GM18951 (cell line): ENCODE results near the gene RAB34.

ENCODE experiments used
- POLR2A ChIP-seq: IDR thresholded peaks from 4 replicates; pipeline ENCODE4 v1.6.1; 2011; ENCODE audit warnings: mild to moderate bottlenecking; ENCODE audit not compliant: insufficient read length, insufficient read depth; ENCODE audit errors: extremely low read depth
- in situ Hi-C: fragments of 300-500 bp; cut with MboI; formaldehyde crosslinking; loops from one replicate; pipeline ENCODE4 v1.12.0; 2022; ENCODE audit warnings: low sequenced_read_pairs, mixed read lengths, inconsistent platforms; ENCODE audit not compliant: unreplicated experiment

RAB34 gene

DNA sequence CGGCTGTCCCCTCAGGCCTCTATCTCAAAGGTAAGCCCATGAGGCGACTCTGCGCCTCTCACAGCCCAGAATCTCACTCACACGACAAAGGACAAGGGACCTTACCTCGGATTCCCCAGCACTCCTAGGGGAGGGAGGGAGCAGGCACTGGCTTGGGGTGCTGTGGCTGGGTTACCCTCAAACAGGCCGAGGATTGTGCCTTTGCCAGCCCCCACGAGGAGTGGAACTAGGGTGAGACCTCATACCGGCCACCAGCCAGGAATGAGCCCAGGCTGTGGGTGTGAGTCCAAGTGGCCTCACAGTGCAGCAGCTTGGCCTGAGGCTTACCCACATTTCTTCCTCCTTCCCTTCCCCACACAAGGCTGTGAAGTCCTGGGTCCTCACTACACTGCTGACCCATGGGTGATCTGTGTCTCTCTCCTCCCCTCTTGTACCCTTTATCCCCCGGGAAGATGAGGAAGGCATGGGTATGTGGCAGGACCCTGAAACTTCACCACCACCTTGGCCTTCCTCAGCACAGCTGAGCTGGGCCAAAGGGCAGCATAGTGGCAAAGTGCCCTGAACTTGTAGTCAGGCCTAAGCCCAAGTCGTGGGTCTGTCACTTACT, 11.8 kb downstream of the RAB34 start:
- no peak for TF ChIP-seq POLR2A
- in situ Hi-C loops, result no loop called here

DNA sequence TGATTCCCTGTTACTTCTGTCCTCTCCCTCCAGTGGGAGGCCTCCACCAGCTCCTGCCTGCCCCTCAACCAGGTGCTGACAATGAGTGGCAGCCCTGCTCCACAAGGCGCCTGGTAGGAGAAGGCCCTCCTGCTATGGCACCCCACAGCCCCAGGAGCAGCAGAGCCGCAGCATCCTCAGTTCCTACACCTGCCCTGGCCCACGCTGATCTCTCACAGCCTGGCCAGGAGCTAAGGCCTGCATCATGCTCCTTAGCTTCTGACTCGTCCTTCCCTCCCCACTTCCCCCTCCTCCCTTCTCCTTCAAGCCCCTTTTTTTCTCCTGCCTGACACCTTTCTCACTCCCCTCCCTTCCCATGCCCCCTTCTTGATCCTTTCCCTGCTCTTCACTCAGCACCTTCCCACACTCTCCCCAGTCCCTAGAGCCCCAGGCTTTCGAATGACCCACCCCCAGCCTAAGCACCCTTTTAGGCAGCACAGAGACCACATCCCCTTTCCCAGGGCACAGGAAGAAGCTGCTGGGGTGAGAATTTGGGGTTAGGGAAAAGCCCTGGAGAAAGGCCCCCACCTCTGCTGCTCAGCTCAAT, 12.5 kb downstream of the RAB34 start:
- no peak for TF ChIP-seq POLR2A

DNA sequence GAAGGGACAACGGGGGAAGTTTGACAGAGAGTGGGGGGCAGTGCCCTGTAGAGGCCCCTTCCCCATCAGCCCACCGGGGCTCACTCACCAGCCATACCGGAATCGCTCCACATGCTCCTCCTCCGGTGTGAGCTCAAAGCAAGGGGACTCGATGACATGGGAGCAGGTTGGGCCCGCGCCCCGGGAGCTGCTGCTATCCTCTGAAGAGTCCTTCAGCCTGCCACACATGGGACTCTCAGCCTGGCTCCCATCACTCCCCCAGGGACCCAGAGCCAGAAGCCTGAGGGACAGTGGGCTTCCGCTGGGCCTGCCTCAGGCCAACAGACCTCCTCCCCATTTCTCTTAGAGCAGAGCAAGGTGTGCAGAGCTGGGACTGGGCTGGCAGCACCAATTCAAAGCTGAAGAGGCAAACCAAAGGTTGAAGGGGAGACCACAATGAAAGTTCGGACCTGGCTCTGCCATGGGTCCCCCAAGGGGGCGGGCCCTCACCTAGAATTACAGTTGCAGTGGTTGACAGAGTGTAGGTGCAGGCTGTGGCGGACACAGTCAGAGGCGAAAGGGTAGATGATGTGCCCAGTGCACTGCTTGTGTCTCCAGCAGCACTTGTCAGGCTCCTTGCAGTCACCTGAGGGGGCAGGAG, 13.3 kb downstream of the RAB34 start:
- TF ChIP-seq POLR2A, result no peak
- in situ Hi-C loops, result no loop called here

More for the DNA sequence above, 12.5 kb downstream of the RAB34 start:
- in situ Hi-C loops, result no loop called here

DNA sequence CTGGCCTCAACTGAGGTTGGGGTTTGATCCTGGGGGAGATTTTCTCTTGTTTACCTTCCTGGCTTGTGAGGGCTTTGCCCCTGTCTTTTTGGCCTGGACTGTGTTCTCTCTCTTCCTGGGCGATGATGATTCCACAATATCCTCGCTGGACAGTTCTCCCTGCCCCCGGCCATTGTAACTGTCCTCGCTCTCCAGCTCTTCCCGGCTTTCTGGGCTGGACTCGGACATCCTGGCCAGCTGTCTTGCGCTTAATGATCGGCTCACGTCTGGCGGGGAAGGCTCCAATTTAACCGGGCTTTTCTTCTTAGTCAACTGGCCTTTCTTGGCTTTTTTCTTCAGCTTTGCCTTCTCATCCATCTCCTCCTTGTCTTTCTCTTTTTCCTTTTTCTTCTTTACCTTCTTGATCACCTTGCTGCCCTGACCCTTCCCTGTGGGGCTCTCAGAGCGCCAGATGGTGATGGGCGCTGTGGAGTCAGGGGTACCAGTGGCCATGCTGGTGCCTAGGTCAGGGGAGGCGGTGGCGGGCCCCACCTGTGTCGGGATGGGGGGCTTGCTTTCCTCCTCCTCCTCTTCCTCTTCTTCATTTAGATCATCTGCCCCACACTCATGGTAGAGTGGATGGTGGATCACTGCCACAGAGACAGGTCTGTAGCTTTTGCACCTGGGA, 14.0 kb downstream of the RAB34 start:
- in situ Hi-C loops, result no loop called here
- no peak for TF ChIP-seq POLR2A

DNA sequence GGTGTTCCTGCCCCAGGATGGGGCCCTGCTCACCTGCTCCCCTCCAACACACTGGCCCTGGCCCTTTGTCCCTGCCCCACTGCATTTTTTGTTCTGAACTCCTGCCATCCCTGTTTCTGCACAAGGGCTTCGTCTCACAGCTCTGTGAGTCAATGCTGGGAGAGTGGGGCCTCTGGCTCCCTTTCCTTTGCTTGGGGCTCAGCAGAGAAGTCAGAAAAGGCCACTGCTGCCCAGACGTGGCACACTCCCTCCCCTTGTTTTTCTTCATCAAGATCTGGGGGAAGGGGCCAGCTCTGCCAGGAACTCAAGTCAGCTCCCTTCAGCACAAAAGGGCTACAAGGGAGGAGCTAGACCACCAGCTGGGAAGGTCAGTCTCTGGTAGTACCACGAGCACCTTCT, 14.9 kb downstream of the RAB34 start:
- TF ChIP-seq POLR2A, result no peak
- in situ Hi-C loops, result no loop called here

DNA sequence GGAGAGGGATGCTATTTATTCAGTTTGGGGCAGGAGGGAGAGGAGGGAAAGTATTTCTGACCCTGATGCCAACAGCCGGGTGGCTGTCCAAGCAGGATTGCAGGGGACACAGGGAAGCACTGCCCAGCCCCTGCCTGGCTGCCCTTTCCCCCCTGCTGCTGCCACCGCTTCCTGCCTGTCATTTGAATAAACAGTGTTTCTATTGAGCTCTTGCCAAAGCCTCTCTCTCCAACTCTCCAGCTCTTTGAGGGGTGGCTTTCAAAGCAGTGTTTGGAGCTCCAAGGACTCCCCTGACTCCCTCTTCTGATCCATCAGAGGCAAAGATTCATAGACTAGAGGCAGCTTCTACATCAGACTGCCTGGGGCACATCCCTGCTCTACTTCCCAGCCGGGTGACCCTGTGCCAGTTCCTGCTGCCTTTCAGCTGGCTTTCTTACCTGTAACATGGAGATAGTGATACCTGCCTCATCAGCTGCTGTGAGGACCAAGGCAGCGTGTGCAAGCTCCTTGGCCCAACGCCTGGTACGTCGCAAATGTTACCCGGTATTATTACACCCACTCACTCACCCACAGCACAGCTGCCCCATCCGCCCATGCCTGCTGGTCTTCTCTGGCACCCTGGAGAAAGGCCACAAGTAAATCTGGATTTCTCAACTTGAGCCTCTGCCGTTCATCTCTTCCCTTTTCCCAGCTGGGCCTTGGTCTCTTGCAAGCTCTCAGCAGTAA, 15.5 kb downstream of the RAB34 start:
- in situ Hi-C loops, result no loop called here
- TF ChIP-seq POLR2A, result no peak

- TF ChIP-seq POLR2A, result no peak
- in situ Hi-C loops, result no loop called here
Measured at GRCh38 chr17:28700830-28701492, 16.7 kb downstream of the RAB34 start.

- in situ Hi-C loops, result no loop called here
Measured at GRCh38 chr17:28700278-28700677, 17.4 kb downstream of the RAB34 start.

GRCh38 chr17:28698253-28698941, 19.3 kb downstream of the RAB34 start:
- no peak for TF ChIP-seq POLR2A
- in situ Hi-C loops, result no loop called here

More at GRCh38 chr17:28700278-28700677, 17.4 kb downstream of the RAB34 start:
- no peak for TF ChIP-seq POLR2A

DNA sequence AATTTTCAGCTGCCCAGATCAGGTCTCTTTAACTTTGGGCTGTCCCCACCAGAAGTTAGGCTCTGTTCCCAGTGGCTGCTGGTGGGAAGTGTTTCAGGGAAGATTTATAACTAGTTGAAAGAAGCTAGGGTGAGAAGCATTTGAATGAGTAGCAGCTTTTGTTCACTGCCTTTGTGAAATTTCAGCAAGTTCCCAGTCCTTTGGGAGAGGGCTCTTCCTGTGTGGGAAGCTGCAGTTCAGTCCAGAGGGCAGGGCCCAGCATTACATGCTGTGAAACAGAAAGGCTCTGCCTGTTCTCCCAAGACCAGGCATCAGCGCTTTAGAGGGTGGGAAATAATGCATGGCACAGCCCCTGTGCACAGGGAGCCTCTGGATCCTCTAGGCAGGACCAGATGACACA, 23.8 kb downstream of the RAB34 start:
- in situ Hi-C loops, result no loop called here
- TF ChIP-seq POLR2A, result no peak

GRCh38 chr17:28689011-28689410, 28.7 kb downstream of the RAB34 start:
- TF ChIP-seq POLR2A, result no peak
- in situ Hi-C loops, result no loop called here

- in situ Hi-C loops, result no loop called here
- no peak for TF ChIP-seq POLR2A
Measured at GRCh38 chr17:28688481-28688880, 29.2 kb downstream of the RAB34 start.
